ENCODE measurements around the gene LIN7C.

Gene LIN7C

DNA sequence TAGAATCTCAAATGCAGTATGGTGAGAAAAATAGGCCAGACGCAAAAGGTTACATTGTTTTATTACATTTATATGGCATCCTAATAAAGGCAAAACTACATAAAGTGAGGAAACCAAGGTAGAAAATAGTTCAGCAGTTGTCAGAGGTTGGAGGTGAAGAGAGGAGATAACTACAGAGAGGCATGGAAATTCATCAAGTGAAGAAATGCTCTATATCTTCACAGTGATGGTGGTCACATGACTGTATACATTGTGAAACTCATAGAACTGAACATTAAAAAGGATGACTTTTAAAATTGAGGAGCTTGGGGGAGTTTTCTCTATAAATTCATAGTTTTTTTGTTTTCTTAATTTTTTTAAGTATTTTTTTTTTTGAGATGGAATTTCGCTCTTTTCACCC, 48.4 kb downstream of the LIN7C start:
- no peak overlapping the region for H3K4me2 ChIP-seq (ENCODE audit: low read depth, low read length)
- no peaks in the 10 kb centered on the region for H3K79me2 ChIP-seq (ENCODE audit: low read length)
- no peaks in the 10 kb centered on the region for H3K4me1 ChIP-seq (ENCODE audit: low read length)

DNA sequence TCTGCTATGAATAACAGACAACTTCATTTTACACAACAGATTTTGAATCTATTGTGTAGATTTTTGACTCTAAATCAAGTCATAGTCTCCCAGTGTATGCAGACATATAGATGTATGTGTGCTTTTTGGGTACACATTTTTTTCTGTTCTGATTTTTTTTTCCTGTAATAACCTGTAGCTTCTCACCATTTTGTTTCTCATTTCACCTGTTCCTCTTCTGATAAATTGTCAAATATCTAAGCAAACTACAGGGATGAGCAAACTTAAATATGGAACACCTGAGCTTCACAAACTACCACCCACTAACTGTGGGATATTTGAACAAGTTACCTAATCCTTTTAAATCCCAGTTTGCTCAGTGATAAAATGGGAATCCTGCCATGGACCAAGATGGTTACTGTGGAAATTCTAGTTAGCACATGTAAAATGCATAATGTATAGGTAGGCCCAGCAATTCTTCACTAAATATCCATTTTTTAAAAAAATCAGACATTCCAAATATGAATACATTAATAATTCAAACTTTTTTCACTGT, 49.7 kb downstream of the LIN7C start:
- Histone ChIP-seq H3K9me2 (replicated peaks; ENCODE audit: insufficient read depth, low read length) (no peaks in the 10 kb centered on the region), H4K20me1 (ENCODE audit: insufficient read depth, low read length) (no peaks in the 10 kb centered on the region), H3K4me2 (ENCODE audit: low read depth, low read length) (no peak overlapping the region), H3K27ac (ENCODE audit: low read length) (no peak overlapping the region), H3K27me3 (replicated peaks; ENCODE audit: insufficient read depth, low read length) (no peaks in the 10 kb centered on the region), H2AFZ (ENCODE audit: low read length) (no peak overlapping the region), H3F3A (ENCODE audit: insufficient read depth, low read length) (no peaks in the 10 kb centered on the region), H3K4me3 (ENCODE audit: low read length) (no peak overlapping the region), H3K79me2 (ENCODE audit: low read length) (no peaks in the 10 kb centered on the region), H3K4me1 (ENCODE audit: low read length) (no peaks in the 10 kb centered on the region), H3K9ac (ENCODE audit: low read length) (no peak overlapping the region), H3K36me3 (replicated peaks; ENCODE audit: insufficient read depth, low read length) (no peaks in the 10 kb centered on the region), H3K9me3 (replicated peaks; ENCODE audit: insufficient read depth, low read length) (no peaks in the 10 kb centered on the region)
- no peak for TF ChIP-seq EZH2phosphoT487 (IDR thresholded peaks at IDR 0.05; ENCODE audit: low read length)
- TF ChIP-seq, protein P1, sequence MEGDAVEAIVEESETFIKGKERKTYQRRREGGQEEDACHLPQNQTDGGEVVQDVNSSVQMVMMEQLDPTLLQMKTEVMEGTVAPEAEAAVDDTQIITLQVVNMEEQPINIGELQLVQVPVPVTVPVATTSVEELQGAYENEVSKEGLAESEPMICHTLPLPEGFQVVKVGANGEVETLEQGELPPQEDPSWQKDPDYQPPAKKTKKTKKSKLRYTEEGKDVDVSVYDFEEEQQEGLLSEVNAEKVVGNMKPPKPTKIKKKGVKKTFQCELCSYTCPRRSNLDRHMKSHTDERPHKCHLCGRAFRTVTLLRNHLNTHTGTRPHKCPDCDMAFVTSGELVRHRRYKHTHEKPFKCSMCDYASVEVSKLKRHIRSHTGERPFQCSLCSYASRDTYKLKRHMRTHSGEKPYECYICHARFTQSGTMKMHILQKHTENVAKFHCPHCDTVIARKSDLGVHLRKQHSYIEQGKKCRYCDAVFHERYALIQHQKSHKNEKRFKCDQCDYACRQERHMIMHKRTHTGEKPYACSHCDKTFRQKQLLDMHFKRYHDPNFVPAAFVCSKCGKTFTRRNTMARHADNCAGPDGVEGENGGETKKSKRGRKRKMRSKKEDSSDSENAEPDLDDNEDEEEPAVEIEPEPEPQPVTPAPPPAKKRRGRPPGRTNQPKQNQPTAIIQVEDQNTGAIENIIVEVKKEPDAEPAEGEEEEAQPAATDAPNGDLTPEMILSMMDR (IDR thresholded peaks at IDR 0.05; ENCODE audit: low read length), result no peak
- no peak for TF ChIP-seq EZH2 (optimal IDR thresholded peaks at IDR 0.05; ENCODE audit: low read depth, low read length)
- DNase-seq, result no peak

More for the DNA sequence above, 48.4 kb downstream of the LIN7C start:
- no peaks in the 10 kb centered on the region for H3F3A ChIP-seq (ENCODE audit: insufficient read depth, low read length)
- no peak for DNase-seq
- no peaks in the 10 kb centered on the region for H3K9me2 ChIP-seq (replicated peaks; ENCODE audit: insufficient read depth, low read length)
- no peaks in the 10 kb centered on the region for H3K36me3 ChIP-seq (replicated peaks; ENCODE audit: insufficient read depth, low read length)
- H2AFZ ChIP-seq (ENCODE audit: low read length), result no peak overlapping the region
- TF ChIP-seq, protein P1 (IDR thresholded peaks at IDR 0.05; ENCODE audit: low read length), result no peak
- no peak for TF ChIP-seq EZH2phosphoT487 (IDR thresholded peaks at IDR 0.05; ENCODE audit: low read length)
- TF ChIP-seq EZH2 (optimal IDR thresholded peaks at IDR 0.05; ENCODE audit: low read depth, low read length), result no peak
- no peaks in the 10 kb centered on the region for H3K27me3 ChIP-seq (replicated peaks; ENCODE audit: insufficient read depth, low read length)
- no peak overlapping the region for H3K27ac ChIP-seq (ENCODE audit: low read length)
- H3K9ac ChIP-seq (ENCODE audit: low read length), result no peak overlapping the region
- no peaks in the 10 kb centered on the region for H4K20me1 ChIP-seq (ENCODE audit: insufficient read depth, low read length)
- no peaks in the 10 kb centered on the region for H3K9me3 ChIP-seq (replicated peaks; ENCODE audit: insufficient read depth, low read length)
- no peak overlapping the region for H3K4me3 ChIP-seq (ENCODE audit: low read length)

DNA sequence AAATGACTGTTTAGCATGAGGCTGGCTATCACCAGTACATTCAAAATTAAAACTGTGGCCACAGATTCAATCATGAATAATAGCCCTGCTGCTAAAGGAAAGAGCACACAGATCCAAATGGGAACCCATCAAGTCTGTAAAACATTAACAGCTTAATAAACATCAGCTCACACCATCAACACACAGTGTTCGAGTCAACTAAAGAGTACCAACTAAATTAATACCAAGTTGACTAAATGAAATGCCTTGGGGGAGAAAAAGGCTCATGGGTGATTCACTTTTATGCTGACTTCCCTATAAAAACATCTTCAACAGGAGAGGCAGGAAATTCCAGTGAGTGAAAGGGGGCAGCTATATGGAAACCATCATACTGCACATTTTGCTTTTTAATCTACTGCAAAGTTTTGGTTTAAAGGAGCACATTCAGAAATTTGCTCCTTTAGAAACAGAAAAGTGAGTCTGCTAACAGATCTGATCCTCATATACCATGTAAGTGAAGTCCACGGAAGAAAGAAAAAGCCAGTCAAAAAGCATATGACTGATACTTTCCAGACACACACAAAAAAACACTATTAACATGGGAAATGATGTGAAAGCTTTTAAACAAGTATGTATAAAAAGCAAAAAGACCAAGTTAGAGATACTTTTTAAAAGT, 50.3 kb downstream of the LIN7C start:
- Histone ChIP-seq H3K27ac (ENCODE audit: low read length) (no peak overlapping the region), H3K27me3 (replicated peaks; ENCODE audit: insufficient read depth, low read length) (no peaks in the 10 kb centered on the region), H3K36me3 (replicated peaks; ENCODE audit: insufficient read depth, low read length) (no peaks in the 10 kb centered on the region), H3K9me3 (replicated peaks; ENCODE audit: insufficient read depth, low read length) (no peaks in the 10 kb centered on the region), H3K79me2 (ENCODE audit: low read length) (no peaks in the 10 kb centered on the region), H3K9ac (ENCODE audit: low read length) (no peak overlapping the region), H3F3A (ENCODE audit: insufficient read depth, low read length) (no peaks in the 10 kb centered on the region), H3K4me3 (ENCODE audit: low read length) (no peak overlapping the region), H3K4me2 (ENCODE audit: low read depth, low read length) (no peak overlapping the region), H2AFZ (ENCODE audit: low read length) (no peak overlapping the region), H4K20me1 (ENCODE audit: insufficient read depth, low read length) (no peaks in the 10 kb centered on the region), H3K4me1 (ENCODE audit: low read length) (no peaks in the 10 kb centered on the region), H3K9me2 (replicated peaks; ENCODE audit: insufficient read depth, low read length) (no peaks in the 10 kb centered on the region)
- DNase-seq, result no peak
- TF ChIP-seq, protein P1 (IDR thresholded peaks at IDR 0.05; ENCODE audit: low read length), result no peak
- TF ChIP-seq EZH2 (optimal IDR thresholded peaks at IDR 0.05; ENCODE audit: low read depth, low read length) (no peak), EZH2phosphoT487 (IDR thresholded peaks at IDR 0.05; ENCODE audit: low read length) (no peak)
